Panc1 (cell line): ENCODE data around the gene NR6A1.

Experiments used
- POLR2AphosphoS5 ChIP-seq: IDR thresholded peaks from 2 replicates; pipeline ENCODE4 v1.6.1; 2012; ENCODE audit warnings: mild to moderate bottlenecking, low read depth, low read length, moderate library complexity
- TF ChIP-seq, protein P1 (sequence below): fragments of 450-650 bp; IDR thresholded peaks from 2 replicates; pipeline ENCODE4 v1.5.1; 2017; ENCODE audit warnings: mild to moderate bottlenecking

GRCh38 chr9:124666642-124667041 is 104.5 kb downstream of the NR6A1 start:
- TF ChIP-seq, protein P1, sequence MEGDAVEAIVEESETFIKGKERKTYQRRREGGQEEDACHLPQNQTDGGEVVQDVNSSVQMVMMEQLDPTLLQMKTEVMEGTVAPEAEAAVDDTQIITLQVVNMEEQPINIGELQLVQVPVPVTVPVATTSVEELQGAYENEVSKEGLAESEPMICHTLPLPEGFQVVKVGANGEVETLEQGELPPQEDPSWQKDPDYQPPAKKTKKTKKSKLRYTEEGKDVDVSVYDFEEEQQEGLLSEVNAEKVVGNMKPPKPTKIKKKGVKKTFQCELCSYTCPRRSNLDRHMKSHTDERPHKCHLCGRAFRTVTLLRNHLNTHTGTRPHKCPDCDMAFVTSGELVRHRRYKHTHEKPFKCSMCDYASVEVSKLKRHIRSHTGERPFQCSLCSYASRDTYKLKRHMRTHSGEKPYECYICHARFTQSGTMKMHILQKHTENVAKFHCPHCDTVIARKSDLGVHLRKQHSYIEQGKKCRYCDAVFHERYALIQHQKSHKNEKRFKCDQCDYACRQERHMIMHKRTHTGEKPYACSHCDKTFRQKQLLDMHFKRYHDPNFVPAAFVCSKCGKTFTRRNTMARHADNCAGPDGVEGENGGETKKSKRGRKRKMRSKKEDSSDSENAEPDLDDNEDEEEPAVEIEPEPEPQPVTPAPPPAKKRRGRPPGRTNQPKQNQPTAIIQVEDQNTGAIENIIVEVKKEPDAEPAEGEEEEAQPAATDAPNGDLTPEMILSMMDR: no peak
- TF ChIP-seq POLR2AphosphoS5: no peak
